Panc1 (cell line): Measurements from ENCODE around the gene PMPCA.

Experiments used
- POLR2AphosphoS5 ChIP-seq: IDR thresholded peaks from 2 replicates; pipeline ENCODE4 v1.6.1; 2012; ENCODE audit warnings: mild to moderate bottlenecking, low read depth, low read length, moderate library complexity
- REST ChIP-seq, 2 experiments: IDR thresholded peaks; 2 replicates each; pipeline ENCODE4 v1.6.1; 2011 to 2012; ENCODE audit warnings: low read depth in 2 of 2, control low read depth in 1 of 2, low read length in 1 of 2, mild to moderate bottlenecking in 1 of 2, moderate library complexity in 1 of 2; ENCODE audit not compliant: insufficient read depth in 1 of 2
- SIN3A ChIP-seq: IDR thresholded peaks from 2 replicates; pipeline ENCODE4 v1.6.1; 2012; ENCODE audit warnings: low read depth, mild to moderate bottlenecking, low read length, moderate library complexity, borderline replicate concordance; ENCODE audit not compliant: insufficient read depth
- TF ChIP-seq, protein P1 (sequence below): fragments of 450-650 bp; IDR thresholded peaks from 2 replicates; pipeline ENCODE4 v1.5.1; 2017; ENCODE audit warnings: mild to moderate bottlenecking

GRCh38 chr9:136416427-136416826 lies 6.0 kb downstream of the PMPCA start:
- TF ChIP-seq POLR2AphosphoS5 = no peak
- TF ChIP-seq, protein P1, sequence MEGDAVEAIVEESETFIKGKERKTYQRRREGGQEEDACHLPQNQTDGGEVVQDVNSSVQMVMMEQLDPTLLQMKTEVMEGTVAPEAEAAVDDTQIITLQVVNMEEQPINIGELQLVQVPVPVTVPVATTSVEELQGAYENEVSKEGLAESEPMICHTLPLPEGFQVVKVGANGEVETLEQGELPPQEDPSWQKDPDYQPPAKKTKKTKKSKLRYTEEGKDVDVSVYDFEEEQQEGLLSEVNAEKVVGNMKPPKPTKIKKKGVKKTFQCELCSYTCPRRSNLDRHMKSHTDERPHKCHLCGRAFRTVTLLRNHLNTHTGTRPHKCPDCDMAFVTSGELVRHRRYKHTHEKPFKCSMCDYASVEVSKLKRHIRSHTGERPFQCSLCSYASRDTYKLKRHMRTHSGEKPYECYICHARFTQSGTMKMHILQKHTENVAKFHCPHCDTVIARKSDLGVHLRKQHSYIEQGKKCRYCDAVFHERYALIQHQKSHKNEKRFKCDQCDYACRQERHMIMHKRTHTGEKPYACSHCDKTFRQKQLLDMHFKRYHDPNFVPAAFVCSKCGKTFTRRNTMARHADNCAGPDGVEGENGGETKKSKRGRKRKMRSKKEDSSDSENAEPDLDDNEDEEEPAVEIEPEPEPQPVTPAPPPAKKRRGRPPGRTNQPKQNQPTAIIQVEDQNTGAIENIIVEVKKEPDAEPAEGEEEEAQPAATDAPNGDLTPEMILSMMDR = no peak
- no peak for TF ChIP-seq REST (IDR thresholded peaks at IDR 0.05; ENCODE audit: insufficient read depth in 1 of 2, low read depth in 2 of 2, low read length in 1 of 2)
- no peak for TF ChIP-seq SIN3A
